HEK293 (cell line): ENCODE results near the gene FIGN.

Experiments used
- CTCF ChIA-PET: fragments of 350-600 bp; formaldehyde crosslinking; extraction: SDS; loops from one replicate; lab custom pipeline; 2021; ENCODE audit warnings: antibody characterized with exemption; lab: Yijun Ruan, JAX
- POLR2A ChIA-PET: fragments of 300-600 bp; formaldehyde crosslinking; extraction: SDS; loops from one replicate; lab custom pipeline; 2020; ENCODE audit warnings: antibody characterized with exemption, inconsistent platforms; lab: Yijun Ruan, JAX
- H3K27ac ChIP-seq: fragments of 200-500 bp; sonication (Bioruptor generic); 2 replicates; pipeline ENCODE4 v1.5.1; 2014; ENCODE audit warnings: low read depth, low read length, control low read depth, inconsistent platforms; ENCODE audit errors: extremely low read depth
- H3K36me3 ChIP-seq, 2 experiments: fragments of 200-500 bp in 1 of 2; sonication (Bioruptor generic) in 1 of 2; 1 replicate in 1 of 2; 2 replicates in 1 of 2; pipeline ENCODE4 v1.5.1; 2014 to 2017; ENCODE audit warnings: inconsistent platforms in 2 of 2, low read length in 2 of 2; ENCODE audit not compliant: control insufficient read depth in 2 of 2, insufficient read depth in 1 of 2
- H3K4me1 ChIP-seq: fragments of 200-500 bp; sonication (Bioruptor generic); 2 replicates; pipeline ENCODE4 v1.5.1; 2014; ENCODE audit warnings: mild to moderate bottlenecking, low read length, inconsistent platforms; ENCODE audit not compliant: control insufficient read depth, insufficient read depth
- H3K4me3 ChIP-seq: 2 replicates; pipeline ENCODE4 v1.5.1; 2011; ENCODE audit warnings: low read depth, mild to moderate bottlenecking, control low read depth, low read length, moderate library complexity
- H3K9me3 ChIP-seq: fragments of 200-500 bp; sonication (Bioruptor generic); 2 replicates; pipeline ENCODE4 v1.5.1; 2014; ENCODE audit warnings: low read depth, low read length, inconsistent platforms; ENCODE audit not compliant: control insufficient read depth, insufficient read depth
- GLIS2 ChIP-seq: fragments of 450-650 bp; formaldehyde crosslinking; IDR thresholded peaks from 2 replicates; pipeline ENCODE4 v1.5.1; 2016; ENCODE audit warnings: missing biosample characterization, missing genetic modification characterization
- OVOL3 ChIP-seq: fragments of 450-650 bp; formaldehyde crosslinking; IDR thresholded peaks from 2 replicates; pipeline ENCODE4 v1.5.1; 2016; ENCODE audit warnings: missing biosample characterization, missing genetic modification characterization
- ZBTB17 ChIP-seq: fragments of 450-650 bp; formaldehyde crosslinking; IDR thresholded peaks from 2 replicates; pipeline ENCODE4 v1.5.1; 2016; ENCODE audit warnings: missing biosample characterization, missing genetic modification characterization
- ZBTB21 ChIP-seq: fragments of 450-650 bp; formaldehyde crosslinking; IDR thresholded peaks from 2 replicates; pipeline ENCODE4 v1.5.1; 2017; ENCODE audit warnings: missing biosample characterization, missing genetic modification characterization
- ZNF157 ChIP-seq: fragments of 450-650 bp; formaldehyde crosslinking; IDR thresholded peaks from 2 replicates; pipeline ENCODE4 v1.5.1; 2016; ENCODE audit warnings: missing biosample characterization, missing genetic modification characterization
- ZNF169 ChIP-seq: fragments of 450-650 bp; formaldehyde crosslinking; IDR thresholded peaks from 2 replicates; pipeline ENCODE4 v1.5.1; 2016; ENCODE audit warnings: missing biosample characterization, missing genetic modification characterization
- ZNF214 ChIP-seq: fragments of 450-650 bp; formaldehyde crosslinking; IDR thresholded peaks from 2 replicates; pipeline ENCODE4 v1.5.1; 2017; ENCODE audit warnings: missing biosample characterization, mild to moderate bottlenecking, missing genetic modification characterization, borderline replicate concordance
- ZNF350 ChIP-seq: fragments of 450-650 bp; formaldehyde crosslinking; IDR thresholded peaks from 2 replicates; pipeline ENCODE4 v1.5.0; 2017; ENCODE audit warnings: missing biosample characterization, mild to moderate bottlenecking, missing genetic modification characterization
- ZNF555 ChIP-seq: fragments of 450-650 bp; formaldehyde crosslinking; conservative IDR thresholded peaks from 2 replicates; pipeline ENCODE4 v1.5.1; 2017; ENCODE audit warnings: missing biosample characterization, mild to moderate bottlenecking, missing genetic modification characterization, inconsistent platforms
- ZNF626 ChIP-seq: fragments of 450-650 bp; sonication (Bioruptor Pico); formaldehyde crosslinking; IDR thresholded peaks from 2 replicates; pipeline ENCODE4 v1.5.1; 2018; ENCODE audit warnings: missing biosample characterization, missing genetic modification characterization, inconsistent platforms
- ZNF785 ChIP-seq: fragments of 450-650 bp; formaldehyde crosslinking; IDR thresholded peaks from 2 replicates; pipeline ENCODE4 v1.5.1; 2016; ENCODE audit warnings: missing biosample characterization, missing genetic modification characterization
- ZSCAN16 ChIP-seq: fragments of 450-650 bp; formaldehyde crosslinking; IDR thresholded peaks from 2 replicates; pipeline ENCODE4 v1.5.1; 2016; ENCODE audit warnings: missing biosample characterization, missing genetic modification characterization
- ZSCAN30 ChIP-seq: fragments of 450-650 bp; IDR thresholded peaks from 2 replicates; pipeline ENCODE4 v1.5.1; 2018; ENCODE audit warnings: missing biosample characterization, mild to moderate bottlenecking, missing genetic modification characterization, moderate library complexity
- TF ChIP-seq, protein P1 (sequence below): fragments of 450-650 bp; formaldehyde crosslinking; IDR thresholded peaks from 2 replicates; pipeline ENCODE4 v1.5.1; 2016; ENCODE audit warnings: missing biosample characterization, missing genetic modification characterization
- TF ChIP-seq, protein P2 (sequence below): fragments of 450-650 bp; formaldehyde crosslinking; IDR thresholded peaks from 2 replicates; pipeline ENCODE4 v1.5.1; 2016; ENCODE audit warnings: missing biosample characterization, missing genetic modification characterization
- TF ChIP-seq, protein P3 (sequence below): fragments of 450-650 bp; formaldehyde crosslinking; IDR thresholded peaks from 2 replicates; pipeline ENCODE4 v1.5.1; 2016; ENCODE audit warnings: missing biosample characterization, missing genetic modification characterization, low read depth
- TF ChIP-seq, protein P4 (sequence below): sonication (generic); formaldehyde crosslinking; IDR thresholded peaks from 2 replicates; pipeline ENCODE4 v1.8.1; 2022; ENCODE audit warnings: mild to moderate bottlenecking, moderate library complexity, missing genetic modification reagents
- TF ChIP-seq, protein P5 (sequence below): fragments of 450-650 bp; formaldehyde crosslinking; IDR thresholded peaks from 2 replicates; pipeline ENCODE4 v1.5.1; 2016; ENCODE audit warnings: missing biosample characterization, missing genetic modification characterization
- TF ChIP-seq, protein P6 (sequence below): fragments of 450-650 bp; formaldehyde crosslinking; IDR thresholded peaks from 2 replicates; pipeline ENCODE4 v1.5.1; 2016; ENCODE audit warnings: missing biosample characterization, missing genetic modification characterization

Gene FIGN

DNA sequence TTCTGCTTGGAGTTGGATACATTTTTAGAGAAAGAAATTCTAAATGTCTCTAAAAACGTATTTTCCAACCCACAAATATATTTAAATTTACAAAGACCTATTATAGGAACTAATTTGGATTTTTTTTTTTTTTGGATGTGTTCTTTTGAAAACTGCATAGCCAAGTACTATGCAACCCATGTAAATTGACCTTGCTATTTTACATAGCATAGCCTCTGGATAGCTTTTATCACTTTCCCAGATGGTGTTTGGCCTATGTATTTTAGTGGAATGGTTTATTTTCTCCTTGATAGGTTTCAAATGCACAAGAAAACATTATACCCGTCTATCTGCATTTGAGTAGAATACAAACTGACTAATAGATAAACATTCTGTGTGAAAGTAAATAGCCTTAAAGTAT is 130.0 kb downstream of the FIGN start (continued):
- TF ChIP-seq, protein P1, sequence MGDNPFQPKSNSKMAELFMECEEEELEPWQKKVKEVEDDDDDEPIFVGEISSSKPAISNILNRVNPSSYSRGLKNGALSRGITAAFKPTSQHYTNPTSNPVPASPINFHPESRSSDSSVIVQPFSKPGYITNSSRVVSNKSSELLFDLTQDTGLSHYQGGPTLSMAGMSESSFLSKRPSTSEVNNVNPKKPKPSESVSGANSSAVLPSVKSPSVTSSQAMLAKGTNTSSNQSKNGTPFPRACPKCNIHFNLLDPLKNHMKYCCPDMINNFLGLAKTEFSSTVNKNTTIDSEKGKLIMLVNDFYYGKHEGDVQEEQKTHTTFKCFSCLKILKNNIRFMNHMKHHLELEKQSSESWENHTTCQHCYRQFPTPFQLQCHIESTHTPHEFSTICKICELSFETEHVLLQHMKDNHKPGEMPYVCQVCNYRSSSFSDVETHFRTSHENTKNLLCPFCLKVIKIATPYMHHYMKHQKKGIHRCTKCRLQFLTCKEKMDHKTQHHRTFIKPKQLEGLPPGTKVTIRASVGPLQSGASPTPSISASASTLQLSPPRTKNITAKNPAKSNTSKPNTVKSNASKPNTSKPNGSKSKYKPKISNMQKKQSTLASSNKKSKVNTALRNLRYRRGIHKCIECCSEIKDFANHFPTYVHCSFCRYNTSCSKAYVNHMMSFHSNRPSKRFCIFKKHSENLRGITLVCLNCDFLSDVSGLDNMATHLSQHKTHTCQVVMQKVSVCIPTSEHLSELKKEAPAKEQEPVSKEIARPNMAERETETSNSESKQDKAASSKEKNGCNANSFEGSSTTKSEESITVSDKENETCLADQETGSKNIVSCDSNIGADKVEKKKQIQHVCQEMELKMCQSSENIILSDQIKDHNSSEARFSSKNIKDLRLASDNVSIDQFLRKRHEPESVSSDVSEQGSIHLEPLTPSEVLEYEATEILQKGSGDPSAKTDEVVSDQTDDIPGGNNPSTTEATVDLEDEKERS = no peak
- TF ChIP-seq, protein P2, sequence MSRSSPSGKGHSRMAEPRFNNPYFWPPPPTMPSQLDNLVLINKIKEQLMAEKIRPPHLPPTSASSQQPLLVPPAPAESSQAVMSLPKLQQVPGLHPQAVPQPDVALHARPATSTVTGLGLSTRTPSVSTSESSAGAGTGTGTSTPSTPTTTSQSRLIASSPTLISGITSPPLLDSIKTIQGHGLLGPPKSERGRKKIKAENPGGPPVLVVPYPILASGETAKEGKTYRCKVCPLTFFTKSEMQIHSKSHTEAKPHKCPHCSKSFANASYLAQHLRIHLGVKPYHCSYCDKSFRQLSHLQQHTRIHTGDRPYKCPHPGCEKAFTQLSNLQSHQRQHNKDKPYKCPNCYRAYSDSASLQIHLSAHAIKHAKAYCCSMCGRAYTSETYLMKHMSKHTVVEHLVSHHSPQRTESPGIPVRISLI (tag by site-specific recombination) = no peak
- TF ChIP-seq ZNF626 (tag by site-specific recombination) (no peak), ZNF555 (tag by site-specific recombination) (no peak), ZNF785 (no peak), ZSCAN16 (no peak), GLIS2 (tag by site-specific recombination) (no peak), ZBTB17 (tag by site-specific recombination) (no peak), ZBTB21 (tag by site-specific recombination) (no peak), ZSCAN30 (tag by site-specific recombination) (no peak)
- TF ChIP-seq, protein P3, sequence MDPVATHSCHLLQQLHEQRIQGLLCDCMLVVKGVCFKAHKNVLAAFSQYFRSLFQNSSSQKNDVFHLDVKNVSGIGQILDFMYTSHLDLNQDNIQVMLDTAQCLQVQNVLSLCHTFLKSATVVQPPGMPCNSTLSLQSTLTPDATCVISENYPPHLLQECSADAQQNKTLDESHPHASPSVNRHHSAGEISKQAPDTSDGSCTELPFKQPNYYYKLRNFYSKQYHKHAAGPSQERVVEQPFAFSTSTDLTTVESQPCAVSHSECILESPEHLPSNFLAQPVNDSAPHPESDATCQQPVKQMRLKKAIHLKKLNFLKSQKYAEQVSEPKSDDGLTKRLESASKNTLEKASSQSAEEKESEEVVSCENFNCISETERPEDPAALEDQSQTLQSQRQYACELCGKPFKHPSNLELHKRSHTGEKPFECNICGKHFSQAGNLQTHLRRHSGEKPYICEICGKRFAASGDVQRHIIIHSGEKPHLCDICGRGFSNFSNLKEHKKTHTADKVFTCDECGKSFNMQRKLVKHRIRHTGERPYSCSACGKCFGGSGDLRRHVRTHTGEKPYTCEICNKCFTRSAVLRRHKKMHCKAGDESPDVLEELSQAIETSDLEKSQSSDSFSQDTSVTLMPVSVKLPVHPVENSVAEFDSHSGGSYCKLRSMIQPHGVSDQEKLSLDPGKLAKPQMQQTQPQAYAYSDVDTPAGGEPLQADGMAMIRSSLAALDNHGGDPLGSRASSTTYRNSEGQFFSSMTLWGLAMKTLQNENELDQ (tag by site-specific recombination) = no peak
- TF ChIP-seq, protein P4, sequence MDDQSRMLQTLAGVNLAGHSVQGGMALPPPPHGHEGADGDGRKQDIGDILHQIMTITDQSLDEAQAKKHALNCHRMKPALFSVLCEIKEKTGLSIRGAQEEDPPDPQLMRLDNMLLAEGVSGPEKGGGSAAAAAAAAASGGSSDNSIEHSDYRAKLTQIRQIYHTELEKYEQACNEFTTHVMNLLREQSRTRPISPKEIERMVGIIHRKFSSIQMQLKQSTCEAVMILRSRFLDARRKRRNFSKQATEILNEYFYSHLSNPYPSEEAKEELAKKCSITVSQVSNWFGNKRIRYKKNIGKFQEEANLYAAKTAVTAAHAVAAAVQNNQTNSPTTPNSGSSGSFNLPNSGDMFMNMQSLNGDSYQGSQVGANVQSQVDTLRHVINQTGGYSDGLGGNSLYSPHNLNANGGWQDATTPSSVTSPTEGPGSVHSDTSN = no peak
- TF ChIP-seq, protein P5, sequence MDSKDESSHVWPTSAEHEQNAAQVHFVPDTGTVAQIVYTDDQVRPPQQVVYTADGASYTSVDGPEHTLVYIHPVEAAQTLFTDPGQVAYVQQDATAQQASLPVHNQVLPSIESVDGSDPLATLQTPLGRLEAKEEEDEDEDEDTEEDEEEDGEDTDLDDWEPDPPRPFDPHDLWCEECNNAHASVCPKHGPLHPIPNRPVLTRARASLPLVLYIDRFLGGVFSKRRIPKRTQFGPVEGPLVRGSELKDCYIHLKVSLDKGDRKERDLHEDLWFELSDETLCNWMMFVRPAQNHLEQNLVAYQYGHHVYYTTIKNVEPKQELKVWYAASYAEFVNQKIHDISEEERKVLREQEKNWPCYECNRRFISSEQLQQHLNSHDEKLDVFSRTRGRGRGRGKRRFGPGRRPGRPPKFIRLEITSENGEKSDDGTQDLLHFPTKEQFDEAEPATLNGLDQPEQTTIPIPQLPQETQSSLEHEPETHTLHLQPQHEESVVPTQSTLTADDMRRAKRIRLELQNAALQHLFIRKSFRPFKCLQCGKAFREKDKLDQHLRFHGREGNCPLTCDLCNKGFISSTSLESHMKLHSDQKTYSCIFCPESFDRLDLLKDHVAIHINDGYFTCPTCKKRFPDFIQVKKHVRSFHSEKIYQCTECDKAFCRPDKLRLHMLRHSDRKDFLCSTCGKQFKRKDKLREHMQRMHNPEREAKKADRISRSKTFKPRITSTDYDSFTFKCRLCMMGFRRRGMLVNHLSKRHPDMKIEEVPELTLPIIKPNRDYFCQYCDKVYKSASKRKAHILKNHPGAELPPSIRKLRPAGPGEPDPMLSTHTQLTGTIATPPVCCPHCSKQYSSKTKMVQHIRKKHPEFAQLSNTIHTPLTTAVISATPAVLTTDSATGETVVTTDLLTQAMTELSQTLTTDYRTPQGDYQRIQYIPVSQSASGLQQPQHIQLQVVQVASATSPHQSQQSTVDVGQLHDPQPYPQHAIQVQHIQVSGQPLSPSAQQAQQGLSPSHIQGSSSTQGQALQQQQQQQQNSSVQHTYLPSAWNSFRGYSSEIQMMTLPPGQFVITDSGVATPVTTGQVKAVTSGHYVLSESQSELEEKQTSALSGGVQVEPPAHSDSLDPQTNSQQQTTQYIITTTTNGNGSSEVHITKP (tag by site-specific recombination) = no peak
- TF ChIP-seq, all 188 proteins: peak for 0

DNA sequence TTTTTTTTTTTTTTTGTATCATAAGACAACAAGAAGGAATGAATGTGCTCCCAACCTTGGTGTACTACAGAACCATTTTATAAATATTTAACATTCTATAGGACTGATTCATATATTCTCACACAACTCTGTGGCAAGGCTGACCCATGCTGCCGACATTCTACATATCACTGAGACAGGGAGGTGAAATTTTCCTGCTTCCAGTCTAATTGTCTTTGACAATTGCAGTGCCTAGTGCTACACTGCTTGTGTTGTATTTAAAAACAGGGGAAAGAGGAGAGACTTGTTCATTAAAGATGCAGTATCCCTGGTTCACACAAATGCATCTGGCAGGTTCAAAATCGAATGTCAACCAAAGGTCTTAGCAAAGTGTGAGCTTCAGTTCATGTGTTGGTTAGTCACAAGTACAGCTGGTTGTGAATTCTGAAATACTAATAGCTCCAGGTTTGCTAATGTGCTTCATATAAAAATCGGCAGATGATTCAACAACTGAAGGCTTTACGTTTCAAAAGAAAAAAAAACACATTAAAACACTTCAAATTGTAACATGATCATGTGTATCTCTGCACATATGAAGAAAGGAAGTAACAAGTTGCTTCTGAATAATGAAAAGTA is 130.8 kb downstream of the FIGN start:
- ChIA-PET POLR2A (no interaction called here), CTCF (no interaction called here)
- Histone ChIP-seq H3K36me3 (no peaks in the 10 kb centered on the region), H3K9me3 (no peaks in the 10 kb centered on the region), H3K27ac (no peak overlapping the region), H3K4me1 (peaks cover 9% of the 10 kb centered on the region), H3K4me3 (no peak overlapping the region)
- TF ChIP-seq ZNF350 (tag by site-specific recombination) = no peak
- no peak for TF ChIP-seq OVOL3 (tag by site-specific recombination)
- no peak for TF ChIP-seq ZNF157 (tag by site-specific recombination)
- TF ChIP-seq ZNF214 (tag by site-specific recombination) = no peak
- TF ChIP-seq, protein P6, sequence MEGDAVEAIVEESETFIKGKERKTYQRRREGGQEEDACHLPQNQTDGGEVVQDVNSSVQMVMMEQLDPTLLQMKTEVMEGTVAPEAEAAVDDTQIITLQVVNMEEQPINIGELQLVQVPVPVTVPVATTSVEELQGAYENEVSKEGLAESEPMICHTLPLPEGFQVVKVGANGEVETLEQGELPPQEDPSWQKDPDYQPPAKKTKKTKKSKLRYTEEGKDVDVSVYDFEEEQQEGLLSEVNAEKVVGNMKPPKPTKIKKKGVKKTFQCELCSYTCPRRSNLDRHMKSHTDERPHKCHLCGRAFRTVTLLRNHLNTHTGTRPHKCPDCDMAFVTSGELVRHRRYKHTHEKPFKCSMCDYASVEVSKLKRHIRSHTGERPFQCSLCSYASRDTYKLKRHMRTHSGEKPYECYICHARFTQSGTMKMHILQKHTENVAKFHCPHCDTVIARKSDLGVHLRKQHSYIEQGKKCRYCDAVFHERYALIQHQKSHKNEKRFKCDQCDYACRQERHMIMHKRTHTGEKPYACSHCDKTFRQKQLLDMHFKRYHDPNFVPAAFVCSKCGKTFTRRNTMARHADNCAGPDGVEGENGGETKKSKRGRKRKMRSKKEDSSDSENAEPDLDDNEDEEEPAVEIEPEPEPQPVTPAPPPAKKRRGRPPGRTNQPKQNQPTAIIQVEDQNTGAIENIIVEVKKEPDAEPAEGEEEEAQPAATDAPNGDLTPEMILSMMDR (tag by site-specific recombination) = no peak
- TF ChIP-seq ZNF169 (tag by site-specific recombination) = no peak
